NCI-H82 treated with DMSO at 0.1 percent for 48 hours (cell line): ENCODE measurements around the gene AQP12A.

ENCODE experiments used
- DNase-seq: peaks from one replicate; lab custom pipeline; 2025; ENCODE audit not compliant: unreplicated experiment; lab: John Stamatoyannopoulos, UW

Gene AQP12A

DNA sequence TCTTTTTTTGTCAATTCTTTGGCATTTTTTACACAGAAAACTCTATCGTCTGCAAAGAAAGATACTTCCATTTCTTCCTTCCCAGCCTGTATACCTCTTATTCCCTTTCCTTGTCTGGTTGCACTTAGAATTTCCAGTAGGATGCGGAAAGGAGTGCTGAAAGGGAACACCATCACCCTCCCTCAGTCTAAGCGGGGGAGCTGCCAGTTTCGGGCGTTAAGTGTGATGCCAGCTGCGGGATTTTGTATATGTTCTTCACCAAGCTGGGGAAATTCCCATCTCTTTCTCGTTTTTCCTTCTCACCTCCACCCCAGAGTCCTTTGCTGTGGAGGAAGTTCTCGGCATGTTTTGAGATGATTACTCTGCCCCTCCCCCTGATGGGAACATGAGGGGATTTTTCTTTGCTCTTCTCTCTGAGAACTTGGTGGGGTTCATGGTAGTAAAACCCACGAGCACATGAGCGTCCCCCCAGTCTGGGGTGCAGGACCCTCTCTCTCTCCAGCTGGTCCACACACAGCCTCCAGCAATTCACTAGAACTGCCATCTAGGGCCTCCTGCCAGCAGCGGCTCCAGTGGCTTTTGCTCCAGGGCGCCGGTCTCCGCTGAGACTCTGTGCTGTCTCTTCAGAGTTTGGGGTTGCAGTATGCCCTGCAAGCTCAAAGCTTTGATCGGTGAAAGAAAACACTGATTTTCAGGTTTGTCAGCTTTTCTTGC, 15.5 kb downstream of the AQP12A start:
- DNase-seq, result no peak

DNA sequence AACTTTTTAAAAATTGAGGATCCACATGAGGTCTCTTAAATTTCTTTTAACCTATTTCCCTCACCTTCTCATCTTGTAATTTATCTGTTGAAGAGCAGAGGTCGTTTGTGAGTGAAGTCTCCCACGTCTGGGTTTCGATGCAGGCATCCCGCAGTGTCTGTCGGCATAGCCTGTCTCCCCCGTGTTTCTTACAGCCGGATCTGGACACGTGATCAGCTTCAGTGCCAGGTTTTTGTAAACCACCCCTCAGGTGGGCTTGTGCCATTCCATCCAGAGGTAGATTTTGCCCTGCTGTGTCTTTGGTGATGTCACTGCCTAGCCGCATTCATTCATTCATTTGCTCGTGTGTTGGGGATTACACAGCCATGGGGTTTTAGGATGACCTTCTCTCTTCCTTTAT, 16.2 kb downstream of the AQP12A start:
- no peak for DNase-seq

- DNase-seq, result no peak
Observed at GRCh38 chr2:240708457-240708856, 16.8 kb downstream of the AQP12A start.

DNA sequence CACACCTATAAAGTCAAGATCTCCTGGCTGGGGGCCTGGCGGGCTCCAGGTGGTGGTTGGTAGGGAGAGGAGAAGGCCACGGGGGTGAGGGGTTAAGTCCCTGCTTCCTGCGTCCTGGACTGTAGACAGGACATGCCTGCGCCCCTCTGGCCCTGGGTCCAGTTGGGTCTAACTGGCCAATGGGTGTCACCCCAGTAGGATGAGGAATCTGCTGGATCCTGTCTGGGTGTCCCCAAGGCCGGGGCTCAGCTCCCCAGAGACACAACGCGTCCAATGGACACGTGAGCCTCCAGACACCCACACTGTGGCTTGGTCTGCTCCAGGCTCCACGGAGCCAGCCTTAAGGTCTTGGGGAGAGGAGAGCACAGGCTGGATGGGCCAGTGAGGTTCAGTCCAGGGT, 19.6 kb downstream of the AQP12A start:
- no peak for DNase-seq

DNA sequence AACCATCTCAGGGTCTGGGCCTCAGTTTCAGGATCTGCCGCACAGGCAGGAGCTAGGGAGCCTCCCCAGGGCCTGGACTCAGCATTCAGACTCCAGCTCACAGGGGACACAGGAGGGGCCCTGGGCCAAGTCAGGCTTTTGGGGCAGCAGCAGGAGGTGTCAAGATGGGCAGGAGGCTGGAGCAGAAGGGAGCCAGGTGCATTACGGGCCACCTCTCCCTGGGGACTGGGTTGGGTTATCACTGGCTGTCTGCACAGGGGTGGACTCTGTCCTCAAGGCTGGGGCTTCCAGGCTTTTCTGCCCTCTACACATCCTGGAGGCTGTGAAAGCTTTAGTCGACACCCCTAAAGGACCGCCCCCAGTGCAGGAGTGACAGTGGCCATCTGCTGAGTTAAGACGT, 20.0 kb downstream of the AQP12A start:
- no peak for DNase-seq

GRCh38 chr2:240712121-240712520, 20.5 kb downstream of the AQP12A start:
- no peak for DNase-seq

DNA sequence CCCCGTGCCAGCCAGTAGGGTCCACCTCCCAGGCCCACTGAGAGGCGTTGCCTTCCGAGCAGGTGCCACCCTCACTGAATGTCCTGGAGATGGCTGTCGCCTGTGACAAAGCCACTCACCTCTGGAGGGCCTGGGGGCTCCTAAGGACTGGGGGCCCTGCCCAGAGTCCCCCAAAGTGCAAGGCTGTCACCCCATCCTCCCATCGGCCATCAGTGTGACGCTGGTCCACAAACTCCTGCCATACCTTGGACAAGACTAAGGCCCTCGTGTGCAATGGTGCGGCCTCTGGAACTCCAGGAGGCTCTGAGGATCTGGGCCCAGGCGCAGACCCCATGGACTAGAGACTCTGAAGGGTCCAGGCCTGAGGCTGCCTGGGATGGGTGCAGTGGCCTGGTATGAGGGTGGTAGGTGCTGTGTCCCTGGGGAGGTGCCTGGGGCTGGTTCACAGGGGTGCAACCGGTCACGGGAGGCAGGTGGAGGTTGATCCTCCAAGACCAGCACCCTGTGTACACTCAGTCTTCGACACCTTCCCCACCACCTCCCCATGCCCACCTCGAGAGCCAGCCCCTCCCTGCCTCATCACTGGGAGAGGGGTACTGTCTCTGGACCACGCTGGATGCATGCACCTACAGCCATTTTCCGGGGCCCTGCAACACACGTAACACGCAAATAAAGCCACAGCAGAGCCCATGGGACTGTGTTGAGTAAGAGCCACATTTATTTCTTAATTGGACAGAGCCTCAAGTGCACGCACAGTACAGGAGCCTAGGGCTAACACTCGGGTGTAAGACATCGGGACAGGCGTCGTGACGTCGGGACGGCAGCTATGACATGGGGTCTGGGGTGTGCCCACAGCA, 21.6 kb downstream of the AQP12A start:
- no peak for DNase-seq

DNA sequence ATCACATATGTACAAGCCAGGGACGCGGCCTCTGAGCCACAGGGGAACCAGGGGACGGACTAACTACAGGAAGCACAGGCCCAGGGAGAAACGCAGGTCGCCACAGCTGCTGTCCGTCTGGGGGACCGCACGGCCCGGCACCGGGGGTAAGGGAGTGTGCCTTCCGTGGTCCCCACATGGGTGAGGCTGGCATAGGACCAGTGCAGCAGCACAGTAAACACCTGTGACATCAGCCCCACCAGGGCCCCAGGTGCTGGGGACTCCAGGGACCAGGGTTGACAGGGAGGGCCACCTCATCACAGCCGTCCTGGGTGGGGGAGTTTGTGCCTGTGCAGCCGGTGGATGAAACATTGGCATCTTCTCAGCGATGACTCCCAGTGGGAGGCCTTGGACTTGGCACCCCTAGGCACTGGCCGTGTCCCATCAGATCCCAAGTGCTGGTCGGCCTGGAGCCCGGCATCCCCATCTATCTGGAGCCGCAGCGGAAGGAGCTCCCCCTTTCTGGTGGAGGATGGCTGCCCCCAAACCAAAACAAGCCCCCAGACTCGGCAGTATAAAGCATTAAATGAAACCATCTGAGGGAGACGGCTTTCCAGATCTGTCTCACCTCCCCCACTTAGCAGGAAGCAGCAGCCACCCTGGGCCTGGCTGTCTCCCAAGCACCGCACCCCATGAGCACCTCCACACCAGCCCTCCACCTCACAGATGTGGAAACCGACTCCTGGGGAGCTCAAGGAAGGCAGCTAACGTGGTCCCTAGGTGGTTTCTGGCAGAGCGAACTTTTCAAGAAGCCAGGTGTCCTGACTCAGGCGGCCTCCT, 22.5 kb downstream of the AQP12A start:
- DNase-seq, result no peak

DNA sequence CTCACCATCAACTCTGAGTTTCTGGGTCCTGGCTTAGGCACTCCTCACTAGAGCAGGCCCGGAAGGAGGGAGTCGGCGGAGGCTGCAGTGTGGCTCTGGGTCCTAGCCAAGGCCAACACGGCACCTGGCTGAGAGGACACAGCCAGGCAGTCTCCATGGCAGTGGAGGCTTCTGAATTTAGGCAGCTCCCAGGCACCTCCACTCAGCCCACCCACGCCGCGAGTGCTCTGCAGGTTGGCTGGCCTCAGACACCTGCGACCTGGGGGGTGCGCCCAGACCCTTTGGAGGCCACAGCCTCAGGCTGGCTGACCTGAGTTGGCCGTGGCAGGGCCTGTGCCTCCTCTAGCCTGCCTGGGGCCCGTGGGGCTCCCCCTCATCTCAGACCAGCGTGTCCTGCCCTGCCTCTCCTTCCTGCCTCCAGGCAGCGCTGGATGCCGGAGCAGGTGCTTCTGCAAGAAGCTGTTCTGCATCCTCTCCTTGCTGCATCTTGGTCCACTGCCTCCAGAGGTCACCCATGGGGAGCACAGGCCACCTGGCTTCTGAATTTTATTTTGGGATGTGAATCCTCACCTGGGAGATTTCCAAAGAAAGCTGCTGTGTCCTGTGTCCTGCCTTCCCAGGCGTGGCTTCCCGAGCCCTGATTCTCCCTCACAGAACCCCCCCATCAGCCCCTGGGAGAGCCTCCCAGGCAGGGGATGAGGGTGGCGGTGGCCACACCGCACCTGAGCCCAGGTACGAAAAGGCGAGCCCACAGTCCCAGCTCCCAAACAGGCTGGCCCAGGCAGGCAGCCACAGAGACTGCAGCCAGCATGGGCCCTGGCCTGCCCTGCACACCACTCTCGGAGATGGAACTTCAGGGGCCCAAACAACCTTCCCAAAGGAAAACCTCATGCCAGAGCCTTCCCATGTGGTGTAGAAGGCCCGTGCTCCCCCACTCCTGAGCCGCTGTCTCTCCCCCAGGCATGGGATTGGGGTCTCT, 23.4 kb downstream of the AQP12A start:
- no peak for DNase-seq

DNA sequence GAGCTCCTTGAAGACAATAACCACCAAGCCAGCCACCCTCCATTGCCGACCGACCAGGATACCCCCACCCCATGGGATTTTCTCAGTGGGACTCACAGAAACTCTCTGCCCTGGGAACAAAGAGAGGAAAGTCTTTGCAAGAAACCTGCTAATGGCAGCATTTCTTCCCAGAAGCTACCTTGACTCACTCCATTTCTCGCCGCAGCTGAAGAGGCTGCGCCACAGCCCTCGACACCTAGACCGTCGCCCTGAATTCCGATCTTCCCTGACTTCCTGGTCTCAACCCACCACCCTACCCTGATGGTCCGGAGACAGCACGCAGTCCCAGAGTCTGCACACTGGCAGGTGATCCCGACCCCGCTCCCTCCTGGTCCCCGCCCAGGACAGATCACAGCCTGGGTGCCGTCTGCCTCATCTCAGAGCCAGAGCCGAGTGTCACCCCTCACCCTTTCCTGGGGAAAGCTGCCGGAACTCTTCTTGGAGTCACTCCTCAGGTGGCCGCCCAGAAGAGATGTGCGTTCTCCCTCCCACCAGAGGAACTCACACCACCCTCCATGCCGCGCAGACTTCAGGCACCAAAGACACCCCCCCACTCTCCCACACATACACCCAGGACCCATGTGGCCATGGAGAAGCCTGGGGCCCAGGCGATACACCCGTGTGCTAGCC, 24.6 kb downstream of the AQP12A start:
- no peak for DNase-seq

DNA sequence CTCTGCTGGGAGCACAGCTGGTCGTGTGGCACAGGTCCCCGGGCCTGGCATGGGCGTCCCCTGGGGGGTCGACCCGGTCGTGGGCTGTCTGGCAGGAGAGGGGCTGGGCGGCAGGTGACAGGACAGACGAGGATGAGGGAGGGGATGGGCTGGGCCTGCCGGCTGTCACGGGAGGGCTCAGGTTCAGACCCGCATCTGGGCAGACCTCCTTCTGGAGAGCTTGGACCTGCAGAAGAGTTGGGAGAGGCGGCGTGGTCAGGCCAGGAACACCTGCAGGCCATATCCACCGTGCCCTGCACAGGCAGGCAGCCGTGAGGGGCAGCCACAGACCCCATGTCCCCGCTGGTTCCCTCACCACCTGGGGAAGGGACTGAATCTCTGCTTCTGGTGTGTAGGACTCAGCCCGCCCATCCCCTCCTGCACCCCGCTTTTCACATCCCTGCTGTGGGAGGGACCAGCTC, 25.5 kb downstream of the AQP12A start:
- no peak for DNase-seq

DNA sequence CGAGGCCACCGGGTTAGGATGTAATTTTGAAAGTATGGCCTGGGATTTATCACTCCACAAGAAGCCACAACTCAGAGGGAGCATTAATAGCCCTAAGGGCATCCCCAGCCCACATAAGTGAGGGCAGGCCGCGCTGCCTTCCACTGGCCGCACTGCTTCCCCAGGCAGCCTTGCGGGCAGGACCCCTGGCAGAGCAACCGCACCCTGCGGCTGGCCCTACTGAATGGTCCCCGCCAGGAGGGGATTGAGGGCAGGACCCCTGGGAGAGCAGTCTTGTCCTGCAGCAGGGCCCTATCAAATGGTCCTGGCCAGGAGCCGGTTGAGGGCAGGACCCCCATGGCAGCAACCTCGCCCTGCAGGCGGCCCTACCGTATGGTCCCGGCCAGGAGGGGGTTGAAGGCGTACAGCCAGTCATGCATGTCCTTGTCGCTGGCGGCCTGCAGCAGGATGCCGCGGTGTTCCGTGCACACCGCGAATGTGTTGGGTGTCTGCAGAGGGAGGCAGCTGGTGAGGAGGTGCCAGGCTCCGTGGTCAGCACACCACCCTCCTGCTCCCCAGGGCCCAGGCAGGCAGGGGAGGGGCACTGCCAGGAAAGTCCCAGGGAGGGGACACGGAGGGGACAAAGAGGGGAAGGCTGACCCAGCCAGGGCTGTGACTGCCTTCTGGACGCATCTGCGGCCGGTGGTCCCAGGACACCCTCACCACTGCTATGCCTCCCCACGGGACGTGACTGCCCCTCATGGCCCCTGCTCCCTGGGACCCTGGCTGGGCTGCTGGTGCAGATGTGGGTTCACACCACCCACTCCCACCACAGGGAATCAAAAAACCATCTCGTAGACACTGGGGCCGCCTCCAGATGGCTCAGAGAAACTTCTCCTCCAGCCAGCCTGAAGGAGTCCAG, 26.3 kb downstream of the AQP12A start:
- DNase-seq, result no peak

- no peak for DNase-seq
Observed at GRCh38 chr2:240718896-240719490, 27.3 kb downstream of the AQP12A start.

GRCh38 chr2:240719676-240720545, 28.2 kb downstream of the AQP12A start:
- DNase-seq, result no peak

GRCh38 chr2:240720686-240721595, 29.3 kb downstream of the AQP12A start:
- DNase-seq, result no peak

- DNase-seq, result no peak
Observed at GRCh38 chr2:240721596-240722180, 30.0 kb downstream of the AQP12A start.
